Fibroblast of villous mesenchyme (primary cell): ENCODE measurements around the gene TTC9B. TPM values are rescaled to one million over a fixed set of nuclear protein-coding genes. Genes with fewer than 3 reads are reported as not detected.

ENCODE experiments used
- DNase-seq: peaks from one replicate; pipeline ENCODE4 v3.0.0-alpha.2; 2010; ENCODE audit warnings: low read depth
- H3K4me3 ChIP-seq: 2 replicates; pipeline ENCODE4 v1.5.1; 2011; ENCODE audit warnings: low read depth, mild to moderate bottlenecking, low read length
- CTCF ChIP-seq: IDR thresholded peaks from 2 replicates; pipeline ENCODE4 v1.5.1; 2012; ENCODE audit warnings: low read depth, mild to moderate bottlenecking, low read length; ENCODE audit not compliant: insufficient read depth
- total RNA-seq: library from RNA; depleted of rRNA; stranded (reverse); fragments of >200 nt; gene quantifications from 2 replicates; pipeline ENCODE4 v1.2.3, GENCODE V29; 2012

Gene TTC9B
- total RNA-seq, 1 donor = not detected

GRCh38 chr19:40229484-40229883 is 11.3 kb upstream of the TTC9B start:
- H3K4me3 ChIP-seq = no peak overlapping the region
- no peak for TF ChIP-seq CTCF
- DNase-seq = no peak

GRCh38 chr19:40228863-40229262 is 10.7 kb upstream of the TTC9B start:
- no peak for DNase-seq
- TF ChIP-seq CTCF = no peak
- H3K4me3 ChIP-seq = no peak overlapping the region

- no peak for TF ChIP-seq CTCF
- no peak overlapping the region for H3K4me3 ChIP-seq
- no peak for DNase-seq
These were observed 10.2 kb upstream of the TTC9B start for GRCh38 chr19:40228346-40228745.

- TF ChIP-seq CTCF = no peak
- peak overlapping the region; percentile 39 for H3K4me3 ChIP-seq
- DNase-seq = peak; percentile 60
These were observed 7.5 kb upstream of the TTC9B start for GRCh38 chr19:40225440-40226305.

- no peak overlapping the region for H3K4me3 ChIP-seq
- TF ChIP-seq CTCF = no peak
- no peak for DNase-seq
These were observed 6.4 kb upstream of the TTC9B start for GRCh38 chr19:40224342-40225150.

GRCh38 chr19:40223135-40223822 is 5.1 kb upstream of the TTC9B start:
- H3K4me3 ChIP-seq = no peak overlapping the region
- no peak for TF ChIP-seq CTCF
- no peak for DNase-seq
